ENCODE measurements around the gene MSI2.

Gene MSI2

DNA sequence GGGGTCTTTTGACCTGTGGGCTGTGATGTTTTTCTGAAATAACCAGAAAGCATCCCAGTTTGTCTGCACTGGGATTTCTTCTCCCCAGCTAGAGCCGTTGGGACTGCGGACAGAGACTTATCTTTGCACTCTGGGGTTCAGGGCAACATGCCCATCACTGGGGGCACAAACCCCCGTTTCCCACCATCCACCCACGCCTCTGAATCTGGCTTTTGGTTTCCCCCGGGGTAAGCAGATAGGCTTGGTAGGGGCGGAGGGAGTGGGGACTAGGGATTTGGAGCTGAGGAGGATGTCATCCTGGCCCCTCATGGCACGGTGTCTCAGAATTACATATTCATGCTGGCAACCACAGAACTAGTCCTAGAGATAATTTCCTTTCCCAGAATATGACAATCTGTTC lies 420.2 kb downstream of the MSI2 start:
- no peak for DNase-seq

DNA sequence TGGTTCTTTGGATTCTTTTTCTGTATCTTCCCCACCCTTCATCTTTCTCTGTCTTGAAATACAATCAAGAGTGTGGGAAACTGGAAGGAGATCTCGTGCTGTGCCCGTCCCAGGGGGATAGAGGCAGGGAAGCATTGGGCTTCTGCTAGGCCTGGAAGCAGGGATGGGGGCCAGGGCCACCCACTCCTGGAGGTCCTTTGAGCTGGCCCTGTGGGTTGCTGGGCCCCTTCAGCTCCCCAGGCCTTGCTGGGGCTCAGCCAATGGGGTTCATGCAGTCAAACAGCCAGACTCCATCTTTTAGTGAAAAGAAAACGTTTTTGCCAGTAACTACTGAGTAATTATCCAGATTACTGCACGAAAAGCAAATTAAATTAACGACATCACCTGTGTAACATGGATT lies 421.0 kb downstream of the MSI2 start:
- DNase-seq, result no peak

DNA sequence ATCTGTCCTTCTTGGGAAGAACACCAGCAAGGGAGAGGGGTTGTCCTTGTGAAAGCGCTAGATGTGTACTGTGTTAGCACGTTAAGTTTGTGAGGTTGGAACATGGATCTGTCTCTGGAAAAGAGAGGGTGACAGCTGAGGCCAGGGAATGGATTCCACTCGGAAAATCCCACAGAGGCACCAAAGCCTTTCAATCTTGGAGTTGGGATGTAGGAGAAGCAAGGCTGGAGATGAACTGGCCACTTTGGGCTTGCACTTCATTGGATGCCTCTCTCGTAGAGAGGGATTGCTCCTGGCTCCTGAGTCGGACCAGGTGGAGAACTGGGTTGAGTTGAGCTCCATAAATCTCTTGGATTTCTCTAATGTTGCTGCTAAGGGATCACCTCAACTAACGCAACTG lies 421.5 kb downstream of the MSI2 start:
- no peak for DNase-seq

DNA sequence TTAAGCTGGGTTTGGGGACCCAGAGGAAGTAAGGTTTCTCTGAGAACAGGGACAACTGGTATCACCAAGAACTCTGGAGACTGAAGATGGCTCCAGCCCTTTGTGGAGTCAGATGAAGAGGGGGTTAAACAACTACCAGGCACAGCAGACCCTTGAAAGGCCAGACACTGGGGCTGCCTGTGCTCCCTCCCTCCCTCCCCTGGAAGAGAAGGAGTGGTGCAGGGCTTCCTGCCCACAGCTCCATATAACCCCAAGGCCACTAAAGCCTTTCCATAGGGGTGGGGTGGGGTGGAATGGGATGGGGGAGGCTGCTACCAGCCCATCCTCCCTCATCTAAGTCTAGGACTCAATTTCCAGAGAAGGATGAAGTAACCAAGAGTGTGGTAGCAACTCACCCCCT lies 422.1 kb downstream of the MSI2 start:
- DNase-seq, result no peak

DNA sequence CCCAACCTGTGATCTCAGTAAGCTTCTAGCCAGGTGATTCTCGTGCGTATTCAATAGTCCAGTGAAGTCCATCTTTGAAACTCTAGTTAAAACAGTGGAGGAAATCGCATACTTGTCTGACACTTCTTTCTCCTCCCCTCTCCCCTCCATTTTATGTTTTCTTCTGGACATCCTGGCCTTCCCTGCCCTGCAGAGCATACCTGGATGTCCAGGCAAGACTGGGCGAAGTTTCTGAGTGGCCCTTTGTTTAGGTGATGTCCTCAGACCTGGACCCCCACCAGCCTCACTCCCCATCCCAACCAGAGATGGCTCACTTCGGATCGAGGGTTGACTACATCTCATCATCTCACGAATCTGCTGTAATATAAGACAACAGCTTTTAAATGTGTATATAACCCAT lies 423.0 kb downstream of the MSI2 start:
- DNase-seq, result no peak

DNA sequence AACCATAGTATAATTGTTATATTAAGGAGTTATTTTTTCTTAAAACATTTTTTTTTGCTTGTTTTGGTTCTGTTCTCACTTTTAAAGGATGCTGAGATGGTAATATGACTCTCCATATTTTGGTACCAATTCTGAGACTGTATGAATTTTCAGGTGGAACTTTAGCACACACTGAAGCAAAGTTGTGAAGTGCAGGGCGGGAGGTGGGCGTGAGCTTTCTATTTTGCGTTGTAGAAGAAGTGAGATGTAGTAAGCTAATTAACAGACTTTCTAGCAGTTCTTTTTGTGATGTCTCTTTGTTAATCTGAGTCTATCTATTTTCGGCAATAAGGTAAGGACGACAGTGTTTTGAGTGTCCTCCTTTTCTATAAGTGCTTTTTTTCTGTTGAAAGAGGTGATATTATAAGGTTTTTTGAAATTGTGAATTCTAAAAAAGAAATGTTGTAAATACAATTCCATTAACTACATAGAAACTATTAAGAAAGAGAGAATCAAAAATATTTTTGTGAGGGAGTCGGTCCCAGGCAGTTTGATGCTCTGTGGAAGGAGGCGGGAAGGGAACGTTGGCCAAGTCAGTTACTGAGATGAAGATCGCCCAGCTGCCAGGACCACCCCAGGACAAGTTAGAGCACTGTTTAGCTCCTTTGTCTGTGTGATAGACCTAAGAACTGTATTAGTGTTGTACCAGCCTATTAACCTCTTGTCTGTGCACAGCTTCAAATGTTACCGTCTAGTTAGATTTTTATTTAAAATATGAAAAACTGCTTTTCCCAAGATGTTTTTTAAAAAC lies 423.8 kb downstream of the MSI2 start:
- no peak for DNase-seq

DNA sequence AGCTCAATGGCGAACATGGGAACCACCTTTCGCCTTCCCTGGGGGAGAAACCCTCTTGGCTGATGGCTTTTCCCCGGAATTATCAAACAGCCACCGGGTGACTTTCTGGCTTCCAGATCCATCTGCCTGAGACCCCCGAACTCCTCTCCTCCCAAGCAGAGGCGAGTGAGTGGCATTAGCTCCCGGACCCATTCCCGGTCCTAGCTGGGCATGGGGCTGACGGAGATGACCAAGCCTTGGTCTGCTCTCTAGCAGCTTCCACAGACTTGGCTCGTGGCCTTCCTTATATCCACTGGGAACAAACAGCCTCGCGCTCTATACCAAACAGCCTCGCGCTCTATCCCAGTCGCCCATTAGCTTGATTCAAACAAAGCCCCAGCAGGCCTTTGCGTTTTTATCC lies 426.4 kb downstream of the MSI2 start:
- no peak for DNase-seq

DNA sequence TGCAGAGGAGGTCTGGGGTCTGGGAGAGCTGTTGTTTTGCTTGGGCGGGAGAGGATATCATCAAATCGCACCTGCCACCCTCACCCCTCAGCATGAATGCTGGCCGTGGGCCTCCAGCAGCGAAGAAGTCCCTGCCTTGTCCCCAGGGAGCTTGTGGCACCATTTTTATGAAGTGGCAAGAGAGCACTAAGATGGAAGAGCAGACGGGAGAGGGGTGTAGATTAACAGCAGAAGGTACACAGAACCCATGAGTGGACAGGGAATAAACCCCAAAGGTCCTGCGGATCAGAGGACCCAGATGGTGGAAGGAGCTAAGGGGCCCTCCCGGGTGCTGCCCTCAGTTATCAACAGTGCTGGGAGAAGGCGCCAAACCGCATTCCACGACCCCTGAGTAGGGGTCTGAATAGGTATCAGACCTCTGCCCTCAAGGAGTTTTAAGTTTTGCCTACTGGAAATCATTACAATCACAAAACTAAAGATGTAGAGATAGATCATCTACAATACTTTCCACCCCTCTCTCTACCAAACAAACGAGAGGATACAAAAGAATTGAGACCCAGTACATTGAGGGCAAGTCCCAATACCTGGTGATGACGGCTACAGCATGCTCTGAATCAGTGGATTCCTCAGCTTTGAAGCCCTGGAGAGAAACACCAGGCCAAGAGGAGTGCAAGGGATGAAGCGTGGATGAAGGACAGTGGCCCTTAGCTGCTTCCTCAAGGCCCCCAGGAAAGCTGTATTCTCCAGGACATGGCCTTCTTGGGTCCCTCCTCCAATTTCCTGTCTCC lies 428.6 kb downstream of the MSI2 start:
- no peak for DNase-seq

DNA sequence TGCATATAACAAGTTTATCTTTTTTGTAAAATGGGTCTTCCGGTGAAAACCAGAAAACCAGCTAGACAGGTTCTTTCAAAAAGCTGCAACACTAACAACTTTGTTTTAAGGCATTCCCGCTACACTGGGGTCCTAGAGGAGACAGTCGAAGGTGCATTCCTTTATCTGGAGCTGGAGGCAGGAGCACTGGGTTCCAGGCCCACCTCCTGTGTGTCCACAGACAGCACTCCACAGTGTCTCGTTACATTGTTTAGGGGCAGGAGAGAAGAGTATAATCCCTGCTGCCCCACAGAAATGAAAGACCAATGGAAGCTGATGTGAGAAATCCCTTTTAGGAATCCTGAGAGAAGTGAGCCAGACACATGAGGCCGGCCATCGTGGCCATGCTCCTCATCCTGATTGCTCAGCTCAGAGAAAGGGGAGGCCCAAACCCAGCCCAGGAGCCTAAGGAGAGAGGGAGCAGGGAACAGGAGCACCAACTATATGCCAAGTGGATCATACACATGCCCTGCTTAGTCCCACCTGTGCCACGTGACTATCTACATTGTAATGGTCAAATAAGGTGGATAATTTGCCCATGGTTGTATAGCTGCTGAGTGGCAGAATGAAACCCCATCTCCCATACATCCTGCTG lies 429.3 kb downstream of the MSI2 start:
- no peak for DNase-seq

DNA sequence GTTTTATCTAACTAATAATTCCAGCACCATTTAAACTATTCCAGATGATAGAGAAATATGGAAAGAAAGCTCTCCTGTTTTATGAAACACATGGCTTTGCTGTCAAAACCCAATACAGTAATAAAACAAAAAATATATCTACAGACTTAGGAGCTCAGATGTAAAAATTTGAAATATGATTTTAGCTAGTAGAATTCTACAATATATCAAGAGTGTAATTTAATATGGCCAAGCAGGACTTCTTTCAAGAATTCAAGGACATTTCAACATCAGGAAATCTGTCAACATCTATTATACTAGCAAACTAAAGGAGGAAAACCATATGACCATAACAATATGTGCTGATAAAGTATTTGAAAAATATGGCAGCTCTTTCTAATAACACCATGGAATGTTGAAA lies 431.3 kb downstream of the MSI2 start:
- no peak for DNase-seq

DNA sequence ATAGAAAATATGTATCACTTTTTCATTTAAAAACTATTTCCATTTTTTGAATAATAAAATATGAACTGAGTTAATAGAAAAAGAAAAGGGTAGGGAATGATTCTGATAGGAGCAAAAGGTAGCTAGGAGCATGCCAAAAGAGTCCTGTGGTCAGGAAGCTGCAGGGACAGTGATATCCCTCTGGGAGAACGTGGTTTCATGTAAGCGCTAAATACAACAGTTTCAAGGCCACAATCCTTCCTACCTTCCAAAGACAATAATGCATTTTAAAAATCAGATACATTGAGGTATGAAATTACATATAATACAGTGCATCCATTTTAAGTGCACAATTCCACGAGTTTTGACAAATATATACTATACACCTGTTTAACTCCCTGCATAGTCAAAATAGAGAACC lies 432.9 kb downstream of the MSI2 start:
- no peak for DNase-seq

DNA sequence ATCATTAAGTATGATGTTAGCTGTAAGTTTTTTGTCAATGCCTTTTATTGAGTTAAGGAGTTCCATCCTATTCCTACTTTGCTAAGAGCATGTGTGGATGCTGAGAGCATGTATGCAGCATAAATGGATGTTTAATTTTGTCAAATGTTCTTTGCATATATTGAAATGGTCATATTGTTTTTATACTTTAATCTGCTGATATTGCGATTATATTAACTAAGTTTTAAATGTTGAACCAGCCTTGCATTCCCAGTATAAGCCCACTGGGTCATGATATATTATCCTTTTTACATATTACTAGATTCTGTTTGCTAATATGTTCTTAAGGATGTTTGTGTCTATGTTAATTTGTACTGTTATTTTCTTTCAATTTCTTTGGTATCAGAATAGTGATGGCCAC lies 435.6 kb downstream of the MSI2 start:
- no peak for DNase-seq

DNA sequence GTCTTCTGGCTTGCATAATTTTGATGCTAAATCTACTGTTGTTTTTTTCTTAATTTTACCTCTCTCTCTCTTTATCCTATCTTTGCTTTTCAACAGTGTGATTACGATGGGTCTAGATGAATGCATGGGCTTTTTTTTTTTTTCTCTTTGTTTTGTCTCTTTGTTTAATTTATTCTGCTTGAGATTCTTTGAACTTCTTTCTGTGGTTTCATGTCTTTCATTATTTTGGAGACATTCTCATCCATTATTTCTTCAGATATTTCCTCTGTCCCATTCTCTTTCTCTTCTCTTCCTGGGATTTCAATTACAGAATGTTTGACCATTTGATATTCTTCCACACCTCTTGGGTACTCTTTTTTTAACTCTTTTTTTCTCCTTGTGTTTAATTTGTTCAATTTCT lies 436.4 kb downstream of the MSI2 start:
- no peak for DNase-seq

DNA sequence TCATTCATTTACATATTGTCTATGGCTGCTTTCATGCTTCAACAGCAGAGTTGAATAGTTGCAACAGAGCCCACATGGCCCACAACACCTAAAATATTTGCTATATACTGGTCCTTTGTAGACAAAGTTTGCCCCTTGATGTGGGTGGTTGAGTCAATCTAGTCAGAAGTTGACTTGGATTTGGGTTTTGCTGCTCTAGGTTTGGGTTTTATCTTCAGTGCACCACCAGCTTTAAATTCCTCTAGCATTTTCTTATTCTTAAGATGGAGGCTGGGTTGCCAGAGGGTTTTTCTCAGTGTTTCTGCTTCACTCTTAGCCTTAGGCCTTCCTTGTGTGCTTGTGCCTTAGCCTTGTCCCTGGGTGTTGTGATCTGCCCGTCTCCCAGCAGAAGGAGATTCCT lies 437.7 kb downstream of the MSI2 start:
- DNase-seq, result no peak

DNA sequence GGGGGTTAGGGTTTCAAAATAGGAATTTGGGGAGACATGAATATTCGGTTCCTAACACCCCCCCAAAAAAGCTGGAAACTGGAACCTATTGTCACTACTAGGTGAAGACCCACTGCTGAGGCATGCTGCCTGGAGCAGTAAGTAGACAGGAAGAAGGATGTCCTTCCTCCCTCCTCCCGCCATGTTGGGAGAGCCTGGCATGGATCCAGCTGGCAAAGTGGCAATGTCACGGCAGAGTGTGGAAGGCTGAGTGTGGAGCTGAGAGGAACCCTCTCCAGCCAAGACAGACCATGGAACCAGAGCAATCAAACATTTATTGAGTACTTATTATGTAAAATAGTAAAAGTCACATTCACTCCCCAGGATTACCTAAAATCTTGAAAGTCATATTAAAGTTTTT lies 439.7 kb downstream of the MSI2 start:
- DNase-seq, result no peak

DNA sequence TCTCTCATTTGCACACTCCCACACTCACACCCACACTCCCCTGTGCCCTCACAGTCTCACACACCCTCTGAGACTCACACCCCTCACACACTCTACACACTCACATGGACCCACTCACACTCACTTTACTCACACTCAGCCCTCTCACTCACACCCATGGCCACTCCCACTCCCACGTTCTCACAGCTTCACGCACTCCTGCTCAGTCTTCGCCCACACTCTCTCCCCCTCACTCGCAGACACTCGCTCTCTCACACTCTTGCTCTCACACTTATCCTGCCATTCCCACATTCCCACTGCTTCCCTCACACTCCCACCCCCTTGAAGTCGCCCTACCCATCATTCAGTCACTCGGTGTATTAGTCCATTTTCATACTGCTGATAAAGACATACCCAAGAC lies 440.9 kb downstream of the MSI2 start:
- no peak for DNase-seq

DNA sequence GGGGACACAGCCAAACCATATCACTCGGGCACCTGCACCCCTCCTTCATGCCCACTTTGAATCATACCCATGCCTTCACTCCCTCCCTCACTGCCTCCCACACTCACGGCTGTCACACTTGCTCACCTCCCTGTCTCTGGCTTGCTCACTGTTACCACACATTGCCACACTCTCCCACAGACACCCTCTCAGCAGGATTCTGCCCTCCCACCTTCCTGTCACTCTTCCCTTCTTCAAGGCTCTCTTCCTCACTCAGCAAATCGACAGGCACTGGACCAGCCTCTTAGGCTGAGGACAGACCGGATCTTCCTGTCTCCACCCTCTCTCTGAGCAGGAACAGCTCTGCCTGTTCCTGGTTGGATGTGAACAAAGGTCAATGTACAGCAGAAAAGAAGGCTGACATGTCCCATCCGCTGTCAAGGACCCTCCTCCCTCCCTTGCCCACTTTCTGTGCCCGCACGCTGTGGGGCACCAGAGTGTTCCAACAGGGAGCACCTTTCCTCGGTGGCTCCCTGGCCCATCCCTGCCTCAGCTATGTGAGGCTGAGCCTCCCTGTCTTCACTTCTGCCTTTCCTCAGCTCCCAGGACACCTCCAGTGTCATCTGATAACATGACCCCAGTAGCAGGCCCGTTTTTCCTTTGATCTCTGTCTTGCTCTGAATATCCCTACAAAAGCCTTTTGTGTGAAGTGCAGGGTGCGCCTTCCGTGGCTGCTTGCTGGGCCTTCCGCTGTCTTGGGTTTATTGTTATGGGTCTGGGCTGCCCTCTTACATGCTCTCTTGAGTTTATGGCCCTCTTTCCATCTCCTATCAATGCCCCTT lies 441.8 kb downstream of the MSI2 start:
- no peak for DNase-seq

DNA sequence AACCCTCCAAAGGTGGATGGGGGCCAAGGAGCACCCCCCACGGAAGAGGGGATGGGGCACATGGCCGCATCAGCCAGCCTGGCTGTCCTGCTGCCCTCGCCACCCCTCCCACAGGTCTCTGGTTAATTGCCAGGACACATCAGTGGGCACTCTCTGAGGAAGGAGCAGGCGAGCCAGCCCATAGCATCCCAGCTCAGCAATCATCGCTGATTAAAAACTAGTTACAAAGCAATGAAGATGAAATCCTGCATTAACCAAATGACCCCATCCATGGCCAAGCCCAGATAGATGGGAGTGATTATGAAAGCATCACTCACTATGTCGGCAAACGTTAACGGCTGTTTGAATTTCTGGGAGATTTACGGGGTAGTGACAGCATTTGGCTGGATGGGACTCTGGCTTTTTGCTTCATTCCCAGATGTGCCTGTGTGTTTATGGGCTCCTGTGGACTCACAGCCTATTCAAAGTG lies 443.5 kb downstream of the MSI2 start:
- DNase-seq, result no peak

DNA sequence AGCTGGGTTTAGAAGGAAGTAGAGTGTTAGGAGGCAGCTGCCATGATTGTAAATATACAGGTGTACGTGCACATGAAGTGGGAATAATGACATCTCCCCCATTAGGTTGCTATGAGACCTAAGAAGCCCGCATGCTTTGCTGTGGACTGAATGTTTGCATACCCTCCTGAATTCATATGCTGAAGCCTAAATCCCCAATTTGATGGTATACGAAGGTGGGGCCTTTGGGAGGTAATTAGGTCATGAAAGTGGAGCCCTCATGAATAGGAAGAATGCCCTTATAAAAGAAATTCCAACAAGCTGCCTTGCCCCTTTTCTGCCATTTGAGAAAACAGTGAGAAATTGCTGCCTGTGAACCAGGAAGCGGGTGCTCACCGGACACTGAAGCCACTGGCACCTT lies 444.8 kb downstream of the MSI2 start:
- no peak for DNase-seq

DNA sequence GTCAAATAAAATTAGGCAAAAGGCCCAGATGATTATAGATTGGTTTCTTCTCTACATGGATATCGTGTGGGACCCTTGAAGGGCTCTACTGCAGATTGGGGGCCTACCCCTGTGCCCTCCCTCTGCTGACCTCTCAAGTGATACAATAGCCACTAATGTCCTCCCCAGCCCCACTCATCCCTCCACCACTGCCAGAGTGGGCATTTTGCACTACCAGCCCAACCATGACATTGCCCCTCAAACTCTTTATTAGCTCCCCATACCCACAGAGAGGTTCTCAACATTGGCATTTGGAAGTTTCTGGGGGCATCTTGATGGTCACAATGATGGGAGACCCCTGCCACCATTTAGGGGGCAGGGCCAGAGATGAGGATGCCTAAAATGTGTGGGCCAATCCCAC lies 446.9 kb downstream of the MSI2 start:
- no peak for DNase-seq

DNA sequence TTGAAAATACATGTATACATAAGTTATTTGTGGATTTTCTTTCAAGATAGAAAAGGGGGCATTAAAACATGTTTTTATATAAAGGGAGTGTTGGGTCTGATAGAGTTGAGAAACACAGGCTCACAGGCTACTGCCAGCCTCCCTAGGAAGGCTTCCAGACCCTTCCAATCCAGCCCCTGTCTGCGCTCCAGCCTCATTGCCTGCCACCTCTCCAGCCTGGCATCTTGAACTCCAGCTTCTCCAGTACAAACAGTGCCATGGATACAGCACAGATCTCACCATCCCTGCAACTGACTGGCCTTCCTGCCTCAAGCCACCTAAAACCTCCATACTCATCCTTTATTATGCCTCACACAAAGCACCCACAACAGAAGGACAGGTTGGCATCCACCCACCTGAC lies 448.1 kb downstream of the MSI2 start:
- no peak for DNase-seq

DNA sequence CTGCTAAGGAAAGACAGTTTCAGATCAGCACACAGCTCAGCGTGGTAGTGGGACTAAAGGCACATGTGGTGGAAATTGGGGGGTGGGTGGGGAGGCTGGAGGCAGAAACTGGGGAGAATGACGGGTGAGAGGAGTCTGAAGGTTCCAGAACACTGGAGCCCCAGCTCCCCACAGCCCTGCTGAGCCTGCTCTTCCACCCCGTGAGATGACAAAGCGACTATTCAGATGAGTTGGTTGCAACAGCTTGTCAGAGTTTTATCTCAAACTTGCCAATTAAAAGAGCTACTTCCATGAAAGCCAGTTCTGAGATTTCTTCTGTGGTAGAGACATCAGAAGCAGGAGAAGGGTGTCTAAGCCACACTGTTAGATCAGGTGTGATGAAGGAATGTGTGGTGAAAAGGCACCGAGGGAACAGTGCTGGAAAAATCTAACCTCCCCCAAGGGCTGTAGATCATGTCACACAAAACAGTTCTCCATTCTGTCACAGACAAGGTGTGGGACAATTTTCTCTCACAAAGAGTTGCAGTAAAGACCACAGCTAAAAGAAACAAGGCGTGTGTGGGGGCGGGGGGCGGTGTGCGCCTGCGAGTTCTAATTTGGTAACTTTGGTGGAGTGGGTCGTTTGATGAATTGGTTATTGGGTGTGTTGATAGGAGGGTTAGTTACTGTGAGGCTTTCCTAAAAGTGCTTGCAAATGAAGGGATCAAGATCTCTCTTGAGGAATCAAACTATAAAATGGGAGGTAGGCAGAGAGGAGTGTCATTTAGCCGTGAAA lies 449.8 kb downstream of the MSI2 start:
- DNase-seq, result no peak
